GM06990 (cell line): ENCODE data around the gene MNX1.

ENCODE experiments used
- DNase-seq: peaks from one replicate; pipeline ENCODE4 v3.0.0-alpha.2; 2011; ENCODE audit not compliant: insufficient read length; ENCODE audit errors: extremely low read depth
- H3K27me3 ChIP-seq: replicated peaks from 2 replicates; pipeline ENCODE4 v1.6.0; 2011; ENCODE audit warnings: low read length; ENCODE audit not compliant: control insufficient read depth, insufficient read depth
- H3K36me3 ChIP-seq: 2 replicates; pipeline ENCODE4 v1.5.1; 2011; ENCODE audit warnings: low read length; ENCODE audit not compliant: control insufficient read depth, insufficient read depth
- H3K4me3 ChIP-seq: replicated peaks from 2 replicates; pipeline ENCODE4 v1.5.1; 2011; ENCODE audit warnings: low read depth, mild to moderate bottlenecking, control low read depth, low read length
- CTCF ChIP-seq: IDR thresholded peaks from 2 replicates; pipeline ENCODE4 v1.5.1; 2011; ENCODE audit warnings: low read length, control low read depth, mild to moderate bottlenecking, inconsistent platforms; ENCODE audit not compliant: insufficient read depth, poor library complexity, severe bottlenecking

The MNX1 gene

GRCh38 chr7:157044147-157044687 lies 33.8 kb upstream of the MNX1 start:
- H3K27me3 ChIP-seq: no peaks in the 10 kb centered on the region
- H3K36me3 ChIP-seq: no peaks in the 10 kb centered on the region
- H3K4me3 ChIP-seq: no peak overlapping the region
- no peak for TF ChIP-seq CTCF
- no peak for DNase-seq

DNA sequence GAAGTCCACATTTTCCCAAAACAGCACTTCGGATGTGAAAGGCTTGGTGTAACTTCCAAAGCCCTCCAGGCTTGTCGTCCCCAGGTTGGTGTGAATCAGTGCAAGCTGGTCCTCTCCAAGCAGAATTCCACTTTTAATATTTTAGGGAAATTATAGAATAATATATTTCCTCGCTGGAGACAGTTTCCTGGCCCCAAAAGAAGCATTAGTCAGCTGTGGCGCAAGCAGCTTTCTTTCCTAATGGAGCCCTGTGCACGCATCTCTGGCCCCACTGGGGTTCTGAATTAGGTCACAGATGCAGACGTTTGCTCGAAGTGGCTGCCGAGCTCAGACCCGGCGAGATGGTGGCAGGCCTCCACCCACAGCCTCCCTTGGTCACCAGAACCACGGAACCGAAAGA lies 33.3 kb upstream of the MNX1 start:
- no peak for DNase-seq
- no peaks in the 10 kb centered on the region for H3K36me3 ChIP-seq
- no peaks in the 10 kb centered on the region for H3K27me3 ChIP-seq
- TF ChIP-seq CTCF: no peak
- H3K4me3 ChIP-seq: no peak overlapping the region

DNA sequence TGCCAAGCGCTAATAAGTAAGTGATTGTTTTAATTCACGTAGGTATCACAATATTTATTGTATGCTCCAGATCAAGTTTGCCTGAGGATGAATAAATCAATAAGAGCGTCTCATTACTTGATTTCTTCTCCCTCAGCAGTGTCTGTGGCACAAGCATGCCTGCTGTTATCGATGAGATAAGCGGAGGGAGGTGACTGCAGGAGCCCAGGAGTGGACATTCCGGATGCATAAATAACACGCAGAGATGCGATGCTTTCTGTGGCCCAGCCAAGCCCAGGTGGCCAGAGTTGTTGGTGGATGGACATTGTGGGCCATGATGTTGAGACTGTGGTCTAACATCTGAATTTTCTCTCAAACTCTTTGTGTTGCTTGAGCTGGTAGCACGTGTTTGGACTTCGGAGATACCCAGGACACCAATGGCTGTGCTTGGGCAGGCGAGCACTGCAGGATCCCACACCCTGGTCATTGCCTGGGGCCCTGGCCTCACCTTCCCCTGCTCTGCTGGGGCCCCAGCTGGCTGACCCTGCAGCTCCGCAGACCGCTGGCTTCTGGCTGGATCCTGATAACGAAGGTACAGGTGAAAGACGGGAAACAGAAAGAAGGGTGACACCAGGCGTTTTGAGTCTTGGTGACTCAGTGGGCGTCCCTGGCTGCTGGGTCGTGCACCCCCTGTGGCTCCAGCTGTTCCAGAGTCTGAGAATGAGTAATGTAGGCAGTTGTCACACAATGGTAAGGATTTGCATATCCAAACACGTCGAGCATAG lies 31.2 kb upstream of the MNX1 start:
- no peaks in the 10 kb centered on the region for H3K36me3 ChIP-seq
- no peak for TF ChIP-seq CTCF
- H3K4me3 ChIP-seq: no peak overlapping the region
- H3K27me3 ChIP-seq: no peaks in the 10 kb centered on the region
- DNase-seq: no peak

DNA sequence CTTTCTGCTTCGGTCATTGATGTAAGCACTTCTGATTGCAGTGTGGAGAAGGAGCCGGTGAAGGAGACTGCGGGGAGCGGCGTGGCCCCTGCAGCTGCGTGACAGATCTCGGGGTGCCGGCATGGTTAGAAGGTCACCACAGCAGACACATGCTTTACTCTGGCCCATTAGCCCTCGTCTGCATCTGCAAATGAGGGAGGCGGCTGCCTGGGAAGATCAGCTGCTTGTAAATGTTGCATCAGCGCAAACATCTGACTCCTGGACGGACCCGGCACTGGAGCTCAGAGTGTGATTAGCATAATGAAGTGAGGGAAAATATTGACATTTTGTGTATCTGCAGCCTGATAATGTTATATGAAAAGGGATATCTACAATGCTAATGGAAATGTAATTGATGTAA lies 30.5 kb upstream of the MNX1 start:
- Histone ChIP-seq H3K27me3 (no peaks in the 10 kb centered on the region), H3K4me3 (no peak overlapping the region), H3K36me3 (no peaks in the 10 kb centered on the region)
- no peak for TF ChIP-seq CTCF
- no peak for DNase-seq

DNA sequence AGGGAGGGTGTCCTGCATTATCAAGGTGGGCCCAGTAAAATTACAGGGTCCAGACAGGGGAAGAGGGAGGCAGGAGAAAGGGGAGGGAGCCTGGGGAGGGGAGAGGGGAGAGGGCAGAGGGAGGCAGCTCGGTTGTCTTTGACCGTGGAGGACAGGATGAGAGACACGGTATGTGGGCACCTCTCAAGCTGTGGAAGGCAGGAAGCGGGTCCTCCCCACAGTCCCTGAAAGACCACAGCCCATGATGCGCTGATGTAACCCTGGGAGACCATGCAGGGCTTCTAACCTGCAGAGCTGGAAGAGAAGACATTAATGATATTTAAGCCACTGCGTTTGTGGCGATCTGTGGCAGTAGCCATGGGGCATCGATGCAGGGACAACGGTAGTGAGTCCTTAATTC lies 27.2 kb upstream of the MNX1 start:
- no peaks in the 10 kb centered on the region; the same call in 1 of the 2 replicates for H3K27me3 ChIP-seq
- no peak for TF ChIP-seq CTCF
- no peaks in the 10 kb centered on the region for H3K36me3 ChIP-seq
- no peak for DNase-seq
- H3K4me3 ChIP-seq: no peak overlapping the region
